Measurements from ENCODE around the gene DENND4A.

Gene DENND4A

DNA sequence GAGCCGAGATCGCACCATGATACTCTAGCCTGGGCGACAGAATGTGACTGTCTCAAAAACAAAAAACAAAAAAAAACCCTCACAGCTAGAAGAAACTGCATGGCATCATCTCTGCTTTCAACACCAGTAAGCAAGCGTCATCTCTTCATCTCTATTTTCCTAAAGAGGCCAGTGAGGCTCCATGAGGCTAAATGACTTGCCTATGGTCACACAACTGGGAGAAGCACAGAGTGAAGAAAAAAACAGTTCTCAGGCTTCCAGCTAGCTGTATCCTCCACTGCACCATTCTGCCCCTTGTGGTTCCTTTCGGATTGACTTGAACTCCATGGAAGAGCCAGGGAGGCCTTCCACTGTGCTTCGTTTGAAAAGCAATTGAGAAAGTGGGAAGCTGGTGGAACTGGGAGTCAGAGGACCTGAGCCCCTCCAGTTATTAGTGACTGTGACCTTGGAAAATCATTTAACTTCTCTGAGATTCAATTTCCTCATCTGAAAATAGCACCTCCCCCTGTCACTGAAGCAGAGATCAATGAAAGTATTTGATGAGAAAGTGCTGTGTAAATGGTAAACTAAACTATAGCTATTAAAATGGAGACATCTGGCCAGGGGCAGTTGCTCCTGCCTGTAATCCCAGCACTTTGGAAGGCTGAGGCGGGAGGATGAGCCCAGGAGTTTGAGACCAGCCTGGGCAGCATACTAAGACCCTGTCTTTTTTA, 32.1 kb upstream of the DENND4A start:
- Histone ChIP-seq H3K4me3 (ENCODE audit: low read length in 2 of 2) (no peak overlapping the region), H2AFZ (ENCODE audit: low read length) (peak overlapping the region; percentile 16), H3K4ac (ENCODE audit: low read length) (no peak overlapping the region), H2BK5ac (ENCODE audit: low read length) (no peak overlapping the region), H2BK12ac (ENCODE audit: low read length) (no peak overlapping the region), H3K4me2 (ENCODE audit: insufficient read depth, low read length, poor library complexity, severe bottlenecking) (no peak overlapping the region), H4K91ac (ENCODE audit: low read depth, low read length, poor library complexity) (no peak overlapping the region), H3K18ac (ENCODE audit: low read length) (no peak overlapping the region), H3K27me3 (ENCODE audit: control insufficient read depth in 3 of 3, insufficient read depth in 3 of 3, low read depth in 1 of 3, low read length in 3 of 3) (no peaks in the 10 kb centered on the region), H3K27ac (replicated peaks; ENCODE audit: low read length) (no peak overlapping the region), H3K79me1 (ENCODE audit: low read depth, low read length) (no peaks in the 10 kb centered on the region), H3K9ac (ENCODE audit: low read depth, low read length, poor library complexity) (no peak overlapping the region), H3K9me3 (replicated peaks in 1 of 2; ENCODE audit: control insufficient read depth in 2 of 2, insufficient read depth in 1 of 2, low read depth in 1 of 2, low read length in 2 of 2) (no peaks in the 10 kb centered on the region), H3K14ac (ENCODE audit: low read length) (no peak overlapping the region), H2AK5ac (ENCODE audit: low read depth, low read length) (no peak overlapping the region), H3K23ac (ENCODE audit: low read depth, low read length, poor library complexity) (no peak overlapping the region), H3K36me3 (replicated peaks in 1 of 2; ENCODE audit: control insufficient read depth in 2 of 2, insufficient read depth in 2 of 2, low read length in 2 of 2) (no peaks in the 10 kb centered on the region), H2BK15ac (ENCODE audit: low read length) (no peak overlapping the region), H2BK120ac (ENCODE audit: low read depth, low read length) (no peak overlapping the region), H4K8ac (ENCODE audit: low read depth, low read length) (no peak overlapping the region), H3K4me1 (ENCODE audit: control insufficient read depth in 2 of 2, insufficient read depth in 1 of 2, low read depth in 1 of 2, low read length in 2 of 2) (no peaks in the 10 kb centered on the region)
- peak; percentile 39 for DNase-seq (ENCODE audit: low spot score)
- no CpG with 5 or more reads among the region's 7 CpGs for WGBS, 2 donors (ENCODE audit: extremely low coverage in 2 of 2, insufficient read length in 2 of 2, insufficient replicate concordance in 1 of 2)

DNA sequence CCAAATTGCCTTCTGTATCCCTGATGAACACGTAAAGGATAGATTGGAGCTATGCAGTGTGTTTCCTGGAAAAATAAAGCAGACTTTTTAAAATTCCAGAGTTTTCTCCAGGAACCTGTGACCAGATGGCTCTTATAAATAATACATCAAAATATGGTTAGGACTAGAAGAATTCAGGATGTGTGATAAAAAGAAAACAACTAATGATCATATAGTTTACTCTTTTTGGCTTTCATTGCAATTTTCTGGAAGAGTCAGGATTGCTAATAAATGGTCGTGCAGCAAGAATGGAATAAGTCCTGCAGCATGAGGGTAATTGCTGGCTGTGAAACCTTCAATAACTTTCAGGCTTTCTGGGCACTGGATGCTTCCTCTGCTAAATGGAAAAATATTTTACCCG, 30.2 kb upstream of the DENND4A start:
- no peak overlapping the region for H2AFZ ChIP-seq (ENCODE audit: low read length)
- no peak overlapping the region for H3K4ac ChIP-seq (ENCODE audit: low read length)
- H3K23ac ChIP-seq (ENCODE audit: low read depth, low read length, poor library complexity): no peak overlapping the region
- H4K8ac ChIP-seq (ENCODE audit: low read depth, low read length): no peak overlapping the region
- no peak overlapping the region for H3K9ac ChIP-seq (ENCODE audit: low read depth, low read length, poor library complexity)
- no peak overlapping the region for H3K14ac ChIP-seq (ENCODE audit: low read length)
- H2BK120ac ChIP-seq (ENCODE audit: low read depth, low read length): no peak overlapping the region
- H3K79me1 ChIP-seq (ENCODE audit: low read depth, low read length): no peaks in the 10 kb centered on the region
- no peak for DNase-seq (ENCODE audit: low spot score)
- no peak overlapping the region for H2BK15ac ChIP-seq (ENCODE audit: low read length)
- H3K36me3 ChIP-seq (replicated peaks in 1 of 2; ENCODE audit: control insufficient read depth in 2 of 2, insufficient read depth in 2 of 2, low read length in 2 of 2): no peaks in the 10 kb centered on the region
- H3K27me3 ChIP-seq (ENCODE audit: control insufficient read depth in 3 of 3, insufficient read depth in 3 of 3, low read depth in 1 of 3, low read length in 3 of 3): no peaks in the 10 kb centered on the region
- H4K91ac ChIP-seq (ENCODE audit: low read depth, low read length, poor library complexity): no peak overlapping the region
- H3K9me3 ChIP-seq (replicated peaks in 1 of 2; ENCODE audit: control insufficient read depth in 2 of 2, insufficient read depth in 1 of 2, low read depth in 1 of 2, low read length in 2 of 2): no peaks in the 10 kb centered on the region
- H2BK5ac ChIP-seq (ENCODE audit: low read length): no peak overlapping the region
- no peak overlapping the region for H3K4me3 ChIP-seq (ENCODE audit: low read length in 2 of 2)
- no peak overlapping the region for H3K4me2 ChIP-seq (ENCODE audit: insufficient read depth, low read length, poor library complexity, severe bottlenecking)
- H3K4me1 ChIP-seq (ENCODE audit: control insufficient read depth in 2 of 2, insufficient read depth in 1 of 2, low read depth in 1 of 2, low read length in 2 of 2): no peaks in the 10 kb centered on the region
- H3K27ac ChIP-seq (replicated peaks; ENCODE audit: low read length): no peak overlapping the region
- H3K18ac ChIP-seq (ENCODE audit: low read length): no peak overlapping the region
- WGBS, 2 donors (ENCODE audit: extremely low coverage in 2 of 2, insufficient read length in 2 of 2, insufficient replicate concordance in 1 of 2): no CpG with 5 or more reads among the region's 3 CpGs
- no peak overlapping the region for H2BK12ac ChIP-seq (ENCODE audit: low read length)
- no peak overlapping the region for H2AK5ac ChIP-seq (ENCODE audit: low read depth, low read length)

DNA sequence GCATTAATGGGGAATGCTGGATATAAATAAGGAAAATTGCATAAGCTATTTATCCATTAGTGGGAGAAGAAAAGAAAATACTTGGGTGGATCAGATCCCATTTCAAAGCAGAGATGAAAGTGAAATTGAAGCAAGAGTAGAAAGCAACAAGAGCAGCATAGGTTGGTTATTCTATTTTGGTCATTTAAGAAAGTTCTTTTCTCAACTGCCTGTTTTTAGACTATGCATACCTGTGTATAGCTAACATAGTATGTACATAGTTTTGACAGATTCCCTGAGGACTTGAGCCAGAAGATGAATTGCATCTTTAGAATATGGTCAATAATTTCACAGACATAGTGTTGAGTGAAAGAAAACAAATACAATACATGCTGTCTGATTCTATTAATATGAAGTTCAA, 29.0 kb upstream of the DENND4A start:
- Histone ChIP-seq H3K18ac (ENCODE audit: low read length) (no peak overlapping the region), H3K14ac (ENCODE audit: low read length) (no peak overlapping the region), H3K4me2 (ENCODE audit: insufficient read depth, low read length, poor library complexity, severe bottlenecking) (no peak overlapping the region), H2BK5ac (ENCODE audit: low read length) (no peak overlapping the region), H2AK5ac (ENCODE audit: low read depth, low read length) (no peak overlapping the region), H3K23ac (ENCODE audit: low read depth, low read length, poor library complexity) (no peak overlapping the region), H3K4me3 (ENCODE audit: low read length in 2 of 2) (no peak overlapping the region), H2BK15ac (ENCODE audit: low read length) (no peak overlapping the region), H3K9me3 (replicated peaks in 1 of 2; ENCODE audit: control insufficient read depth in 2 of 2, insufficient read depth in 1 of 2, low read depth in 1 of 2, low read length in 2 of 2) (no peaks in the 10 kb centered on the region), H3K9ac (ENCODE audit: low read depth, low read length, poor library complexity) (no peak overlapping the region), H3K27me3 (ENCODE audit: control insufficient read depth in 3 of 3, insufficient read depth in 3 of 3, low read depth in 1 of 3, low read length in 3 of 3) (no peaks in the 10 kb centered on the region), H3K4ac (ENCODE audit: low read length) (no peak overlapping the region), H4K91ac (ENCODE audit: low read depth, low read length, poor library complexity) (no peak overlapping the region), H3K36me3 (replicated peaks in 1 of 2; ENCODE audit: control insufficient read depth in 2 of 2, insufficient read depth in 2 of 2, low read length in 2 of 2) (no peaks in the 10 kb centered on the region), H2BK120ac (ENCODE audit: low read depth, low read length) (no peak overlapping the region), H3K4me1 (ENCODE audit: control insufficient read depth in 2 of 2, insufficient read depth in 1 of 2, low read depth in 1 of 2, low read length in 2 of 2) (no peaks in the 10 kb centered on the region), H3K79me1 (ENCODE audit: low read depth, low read length) (no peaks in the 10 kb centered on the region), H3K27ac (replicated peaks; ENCODE audit: low read length) (no peak overlapping the region), H2BK12ac (ENCODE audit: low read length) (no peak overlapping the region), H2AFZ (ENCODE audit: low read length) (no peak overlapping the region), H4K8ac (ENCODE audit: low read depth, low read length) (no peak overlapping the region)
- no peak for DNase-seq (ENCODE audit: low spot score)

DNA sequence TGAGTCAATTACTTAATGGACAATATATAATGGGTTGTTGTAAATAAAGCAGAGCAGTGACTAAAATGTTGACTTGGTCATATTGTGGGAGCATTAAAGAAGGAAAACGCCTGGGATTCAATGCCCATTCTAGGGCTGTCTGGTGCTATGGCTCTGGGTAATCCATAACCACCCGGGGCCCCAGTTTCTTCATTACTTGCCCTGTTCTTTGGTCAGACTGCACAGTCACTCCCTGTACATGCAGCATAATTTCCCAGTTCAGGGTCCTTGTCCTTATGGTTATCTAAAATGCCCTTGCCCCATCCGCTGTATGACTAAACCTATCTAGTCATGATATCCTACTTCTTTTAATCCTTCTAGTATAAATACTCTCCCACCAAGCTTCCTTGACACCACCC, 27.5 kb upstream of the DENND4A start:
- no peak overlapping the region for H2AK5ac ChIP-seq (ENCODE audit: low read depth, low read length)
- H3K4me2 ChIP-seq (ENCODE audit: insufficient read depth, low read length, poor library complexity, severe bottlenecking): no peak overlapping the region
- H3K4me3 ChIP-seq (ENCODE audit: low read length in 2 of 2): no peak overlapping the region
- no peak overlapping the region for H3K14ac ChIP-seq (ENCODE audit: low read length)
- H3K4me1 ChIP-seq (ENCODE audit: control insufficient read depth in 2 of 2, insufficient read depth in 1 of 2, low read depth in 1 of 2, low read length in 2 of 2): no peaks in the 10 kb centered on the region
- H4K91ac ChIP-seq (ENCODE audit: low read depth, low read length, poor library complexity): no peak overlapping the region
- H3K4ac ChIP-seq (ENCODE audit: low read length): no peak overlapping the region
- no peak overlapping the region for H2BK15ac ChIP-seq (ENCODE audit: low read length)
- no peak overlapping the region for H2BK120ac ChIP-seq (ENCODE audit: low read depth, low read length)
- H3K27ac ChIP-seq (replicated peaks; ENCODE audit: low read length): no peak overlapping the region
- no peak overlapping the region for H3K9ac ChIP-seq (ENCODE audit: low read depth, low read length, poor library complexity)
- H3K23ac ChIP-seq (ENCODE audit: low read depth, low read length, poor library complexity): no peak overlapping the region
- no peaks in the 10 kb centered on the region for H3K9me3 ChIP-seq (replicated peaks in 1 of 2; ENCODE audit: control insufficient read depth in 2 of 2, insufficient read depth in 1 of 2, low read depth in 1 of 2, low read length in 2 of 2)
- no peak overlapping the region for H3K18ac ChIP-seq (ENCODE audit: low read length)
- DNase-seq (ENCODE audit: low spot score): no peak
- no peak overlapping the region for H2BK5ac ChIP-seq (ENCODE audit: low read length)
- H2BK12ac ChIP-seq (ENCODE audit: low read length): no peak overlapping the region
- no peaks in the 10 kb centered on the region for H3K36me3 ChIP-seq (replicated peaks in 1 of 2; ENCODE audit: control insufficient read depth in 2 of 2, insufficient read depth in 2 of 2, low read length in 2 of 2)
- WGBS, 2 donors (ENCODE audit: extremely low coverage in 2 of 2, insufficient read length in 2 of 2, insufficient replicate concordance in 1 of 2): no CpG with 5 or more reads among the region's 3 CpGs
- H3K79me1 ChIP-seq (ENCODE audit: low read depth, low read length): no peaks in the 10 kb centered on the region
- no peak overlapping the region for H2AFZ ChIP-seq (ENCODE audit: low read length)
- no peak overlapping the region for H4K8ac ChIP-seq (ENCODE audit: low read depth, low read length)
- H3K27me3 ChIP-seq (ENCODE audit: control insufficient read depth in 3 of 3, insufficient read depth in 3 of 3, low read depth in 1 of 3, low read length in 3 of 3): no peaks in the 10 kb centered on the region
